GM23338 (cell line): ENCODE results near the gene CST3. TPM values are rescaled to one million over a fixed set of nuclear protein-coding genes. Genes with fewer than 3 reads are reported as not detected.
"Not testable (repeated sequence)": the region's sequence is repeated elsewhere in the genome, so short reads cannot be mapped to it uniquely, and the experiment has no call there.

ENCODE experiments used
- ATAC-seq: fragments of 200-7000 bp; cut with Tn5 transposase; 3 replicates; pipeline ENCODE4 v1.9.1; 2020
- DNase-seq: peaks from one replicate; pipeline ENCODE4 v3.0.0-alpha.2; 2015; ENCODE audit warnings: low spot score
- H2AFZ ChIP-seq: fragments of 200-600 bp; sonication (generic); 2 replicates; pipeline ENCODE4 v1.8.0; 2016; ENCODE audit warnings: antibody characterized with exemption, mild to moderate bottlenecking, moderate library complexity
- H3F3A ChIP-seq: fragments of 200-600 bp; sonication (generic); replicated peaks from 2 replicates; pipeline ENCODE4 v1.8.0; 2017; ENCODE audit warnings: antibody characterized with exemption, mixed run types, low read depth
- H3K27ac ChIP-seq: fragments of 200-600 bp; sonication (generic); 2 replicates; pipeline ENCODE4 v1.6.1; 2016; ENCODE audit warnings: low read depth
- H3K27me3 ChIP-seq: fragments of 200-600 bp; sonication (generic); 2 replicates; pipeline ENCODE4 v1.8.0; 2016; ENCODE audit warnings: mild to moderate bottlenecking, mixed run types, moderate library complexity; ENCODE audit not compliant: insufficient read depth
- H3K36me3 ChIP-seq: fragments of 200-600 bp; sonication (generic); 2 replicates; pipeline ENCODE4 v1.8.0; 2016; ENCODE audit warnings: mild to moderate bottlenecking; ENCODE audit not compliant: insufficient read depth
- H3K4me1 ChIP-seq: fragments of 200-600 bp; sonication (generic); 2 replicates; pipeline ENCODE4 v1.8.0; 2016; ENCODE audit warnings: mild to moderate bottlenecking, moderate library complexity; ENCODE audit not compliant: insufficient read depth
- H3K4me2 ChIP-seq: fragments of 200-600 bp; sonication (generic); 2 replicates; pipeline ENCODE4 v1.7.1; 2017; ENCODE audit warnings: mixed run types
- H3K4me3 ChIP-seq: fragments of 200-600 bp; sonication (generic); 2 replicates; pipeline ENCODE4 v1.6.1; 2016; ENCODE audit warnings: mixed run types
- H3K79me2 ChIP-seq: fragments of 200-600 bp; sonication (generic); replicated peaks from 2 replicates; pipeline ENCODE4 v1.8.0; 2017; ENCODE audit warnings: mild to moderate bottlenecking; ENCODE audit not compliant: insufficient read depth
- H3K9me2 ChIP-seq: fragments of 200-600 bp; sonication (generic); 2 replicates; pipeline ENCODE4 v1.8.0; 2017; ENCODE audit not compliant: insufficient read depth
- H4K20me1 ChIP-seq: fragments of 200-600 bp; sonication (generic); replicated peaks from 2 replicates; pipeline ENCODE4 v1.8.0; 2017; ENCODE audit warnings: mild to moderate bottlenecking; ENCODE audit not compliant: insufficient read depth
- H3K27ac Mint-ChIP-seq: 2 replicates; pipeline ENCODE4 v1.8.0; 2020; ENCODE audit warnings: inconsistent platforms, mild to moderate bottlenecking, moderate library complexity, mixed read lengths
- H3K27me3 Mint-ChIP-seq: 3 replicates; pipeline ENCODE4 v1.8.0; 2022; ENCODE audit warnings: low read depth, mild to moderate bottlenecking, moderate library complexity, mixed read lengths, inconsistent platforms; ENCODE audit not compliant: insufficient read depth, poor library complexity
- H3K36me3 Mint-ChIP-seq: 3 replicates; pipeline ENCODE4 v1.8.0; 2021; ENCODE audit warnings: low read depth, mild to moderate bottlenecking, inconsistent platforms, moderate library complexity, mixed read lengths
- H3K4me1 Mint-ChIP-seq: 3 replicates; pipeline ENCODE4 v1.8.0; 2020; ENCODE audit warnings: mild to moderate bottlenecking, inconsistent platforms, mixed read lengths
- H3K4me3 Mint-ChIP-seq: 3 replicates; pipeline ENCODE4 v1.8.0; 2021; ENCODE audit warnings: moderate library complexity, mild to moderate bottlenecking, inconsistent platforms, mixed read lengths
- H3K9me3 Mint-ChIP-seq: 3 replicates; pipeline ENCODE4 v1.8.0; 2020; ENCODE audit warnings: moderate library complexity, mild to moderate bottlenecking, inconsistent platforms, mixed read lengths
- CTCF ChIP-seq, 2 experiments: fragments of 200-600 bp in 1 of 2; sonication (generic) in 1 of 2; conservative IDR thresholded peaks; 2 replicates each; pipeline versions ENCODE4 v1.5.1 to v1.6.1; 2016 to 2017; ENCODE audit warnings: antibody characterized with exemption in 2 of 2, low read depth in 2 of 2, mild to moderate bottlenecking in 2 of 2, moderate library complexity in 1 of 2
- ETS1 ChIP-seq: IDR thresholded peaks from 2 replicates; pipeline ENCODE4 v1.6.1; 2016; ENCODE audit warnings: antibody characterized with exemption
- EZH2 ChIP-seq: fragments of 200-600 bp; sonication (generic); IDR thresholded peaks from one replicate; pipeline ENCODE4 v1.8.0; 2017; ENCODE audit warnings: antibody characterized with exemption, mild to moderate bottlenecking, low read depth; ENCODE audit not compliant: unreplicated experiment
- EZH2phosphoT487 ChIP-seq: fragments of 200-600 bp; sonication (generic); IDR thresholded peaks from one replicate; pipeline ENCODE4 v1.8.1; 2018; ENCODE audit warnings: antibody characterized with exemption; ENCODE audit not compliant: unreplicated experiment
- JUNB ChIP-seq: IDR thresholded peaks from one replicate; pipeline ENCODE4 v1.6.1; 2016; ENCODE audit warnings: antibody characterized with exemption; ENCODE audit not compliant: unreplicated experiment
- NANOG ChIP-seq: IDR thresholded peaks from 2 replicates; pipeline ENCODE4 v1.6.1; 2016; ENCODE audit warnings: antibody characterized with exemption, borderline replicate concordance
- ZNF114 ChIP-seq: fragments of 250-450 bp; sonication (Bioruptor Pico); IDR thresholded peaks from 2 replicates; pipeline ENCODE4 v1.5.0; 2020; ENCODE audit warnings: mild to moderate bottlenecking, moderate library complexity
- ZNF331 ChIP-seq: fragments of 250-450 bp; sonication (Bioruptor Pico); IDR thresholded peaks from 2 replicates; pipeline ENCODE4 v1.5.0; 2020; ENCODE audit warnings: low read depth, mild to moderate bottlenecking, moderate library complexity
- polyA plus RNA-seq: library from polyadenylated mRNA; unstranded; fragments of >200 nt; fragmentation: Nextera tagmentation; extraction: Ambion mirVana; gene quantifications from 2 replicates; pipeline ENCODE4 v1.2.1, GENCODE V29; 2016
- total RNA-seq: library from RNA; depleted of rRNA; stranded (reverse); fragments of >200 nt; shearing (Covaris generic); gene quantifications from 2 replicates; pipeline ENCODE4 v1.2.3, GENCODE V29; 2014

Gene CST3
- total and polyA plus RNA-seq, 2 experiments from 2014 or later, result 51.8 to 71.5 TPM

GRCh38 chr20:23623666-23624323 lies 14.0 kb downstream of the CST3 start (continued):
- TF ChIP-seq CTCF (conservative IDR thresholded peaks at IDR 0.05; ENCODE audit: low read depth in 2 of 2) (no peak), ETS1 (no peak), JUNB (no peak), ZNF331 (CRISPR knock-in tag) (no peak), EZH2 (no peak), NANOG (no peak)

- Histone ChIP-seq H3K9me2 (no peaks in the 10 kb centered on the region), H3K4me1 (0 out of 2 replicates have a peak, but pooled peaks cover 5% of the 10 kb centered on the region), H2AFZ (no peak overlapping the region), H3F3A (no peaks in the 10 kb centered on the region), H3K36me3 (no peaks in the 10 kb centered on the region), H4K20me1 (no peaks in the 10 kb centered on the region), H3K4me3 (no peak overlapping the region), H3K27ac (no peak overlapping the region), H3K79me2 (no peaks in the 10 kb centered on the region), H3K4me2 (no peak overlapping the region), H3K27me3 (no peaks in the 10 kb centered on the region)
- Mint-ChIP-seq H3K9me3 (no peaks in the 10 kb centered on the region), H3K4me3 (no peak overlapping the region), H3K27me3 (peaks cover 2% of the 10 kb centered on the region), H3K36me3 (no peaks in the 10 kb centered on the region), H3K4me1 (peaks cover 10% of the 10 kb centered on the region), H3K27ac (no peak overlapping the region)
- no peak for TF ChIP-seq ETS1
- TF ChIP-seq EZH2phosphoT487, result no peak
- TF ChIP-seq ZNF114 (CRISPR knock-in tag), result no peak
- no peak for DNase-seq
- no peak for ATAC-seq
These were observed 14.9 kb downstream of the CST3 start for GRCh38 chr20:23622839-23623343.

- H3K36me3 ChIP-seq, H3K4me3 ChIP-seq, H3K4me3 Mint-ChIP-seq, H3K9me3 Mint-ChIP-seq, H3K36me3 Mint-ChIP-seq, H3K4me1 Mint-ChIP-seq, ATAC-seq, H3F3A ChIP-seq, H3K27ac Mint-ChIP-seq, H2AFZ ChIP-seq, H3K27me3 ChIP-seq, H3K27ac ChIP-seq, H3K4me2 ChIP-seq, H3K4me1 ChIP-seq, H3K9me2 ChIP-seq, H4K20me1 ChIP-seq, H3K79me2 ChIP-seq, DNase-seq, H3K27me3 Mint-ChIP-seq: not testable (repeated sequence)
These were observed 15.4 kb downstream of the CST3 start for GRCh38 chr20:23622401-23622800.

GRCh38 chr20:23620670-23621386 lies 16.9 kb downstream of the CST3 start:
- not testable (repeated sequence) for H3K36me3 Mint-ChIP-seq, H3K36me3 ChIP-seq, DNase-seq, ATAC-seq, H3K27ac Mint-ChIP-seq, H3K79me2 ChIP-seq, H3K27me3 Mint-ChIP-seq, H3K4me1 ChIP-seq, H3K4me1 Mint-ChIP-seq, H3K4me3 ChIP-seq, H3K4me3 Mint-ChIP-seq, H3K9me2 ChIP-seq, H3K27ac ChIP-seq, H3F3A ChIP-seq, H3K27me3 ChIP-seq, H3K9me3 Mint-ChIP-seq, H4K20me1 ChIP-seq, H3K4me2 ChIP-seq
- peak overlapping the region; percentile 43; the same call in 1 of the 2 replicates for H2AFZ ChIP-seq
